H1 (cell line): ENCODE measurements around the gene SHMT1. TPM values are rescaled to one million over a fixed set of nuclear protein-coding genes. Genes with fewer than 3 reads are reported as not detected.

Experiments
- ATF3 ChIP-seq: IDR thresholded peaks from 2 replicates; pipeline ENCODE4 v1.6.1; 2011; ENCODE audit warnings: low read depth, mild to moderate bottlenecking, low read length; ENCODE audit not compliant: insufficient read depth
- HDAC6 ChIP-seq: IDR thresholded peaks from one replicate; pipeline ENCODE4 v1.7.1; 2012; ENCODE audit warnings: low read depth, mild to moderate bottlenecking, inconsistent platforms, low read length, moderate library complexity
- JUN ChIP-seq: IDR thresholded peaks from 2 replicates; pipeline ENCODE4 v1.6.1; 2011; ENCODE audit warnings: low read depth, mild to moderate bottlenecking, improper control_type of control experiment, low read length
- JUND ChIP-seq: IDR thresholded peaks from 2 replicates; pipeline ENCODE4 v1.6.1; 2011; ENCODE audit warnings: mild to moderate bottlenecking, improper control_type of control experiment, low read length
- KDM5A ChIP-seq: fragments of 200-600 bp; IDR thresholded peaks from 2 replicates; pipeline ENCODE4 v1.7.1; 2012; ENCODE audit warnings: mild to moderate bottlenecking, low read length, inconsistent platforms, mixed read lengths
- POLR2AphosphoS5 ChIP-seq: IDR thresholded peaks from 2 replicates; pipeline ENCODE4 v1.6.1; 2011; ENCODE audit warnings: low read depth, low read length
- polyA plus RNA-seq, 7 experiments: library from polyadenylated mRNA; depleted of rRNA in 3 of 7; stranded (reverse) in 5 of 7; unstranded in 2 of 7; fragments of >200 nt in 5 of 7; fragments of 200-250 nt in 2 of 7; gene quantifications; 1 replicate in 5 of 7; 2 replicates in 1 of 7; 4 replicates in 1 of 7; pipeline versions ENCODE4 v1.2.1 to v1.2.3, GENCODE V29; 2011 to 2013; ENCODE audit warnings: missing spikeins in 2 of 7, mixed read lengths in 2 of 7
- total RNA-seq: library from RNA; stranded (reverse); fragmentation: NEBNext Ultra II Directional; extraction: Animal tissue kit (Norgen Biotek cat#: 25700); gene quantifications from 2 replicates; pipeline ENCODE4 v1.2.1, GENCODE V29; 2021

SHMT1 gene
- total and polyA plus RNA-seq, 2 of the 8 experiments (the other 6 are each of a cell fraction or from before 2014, with no cell fraction given) = 30.7 to 39.3 TPM

- TF ChIP-seq JUN (no peak), JUND (no peak), ATF3 (no peak), HDAC6 (no peak), POLR2AphosphoS5 (no peak), KDM5A (no peak)
- TF ChIP-seq, all 59 proteins: peak for 0
Observed at GRCh38 chr17:18356624-18357023, 6.7 kb downstream of the SHMT1 start (continued).
